Hepatocyte (in vitro differentiated cells): ENCODE measurements around the gene UROC1. TPM values are rescaled to one million over a fixed set of nuclear protein-coding genes. Genes with fewer than 3 reads are reported as not detected.

Experiments used
- DNase-seq: peaks from one replicate; pipeline ENCODE4 v3.0.0-alpha.2; 2016; ENCODE audit warnings: low spot score
- H2AFZ ChIP-seq: fragments of 200-600 bp; sonication (generic); 2 replicates; pipeline ENCODE4 v1.6.0; 2016; ENCODE audit warnings: antibody characterized with exemption, mild to moderate bottlenecking
- H3K27ac ChIP-seq: fragments of 200-600 bp; sonication (generic); 2 replicates; pipeline ENCODE4 v1.5.1; 2016; ENCODE audit warnings: mild to moderate bottlenecking
- H3K27me3 ChIP-seq: fragments of 200-600 bp; sonication (generic); 2 replicates; pipeline ENCODE4 v1.6.1; 2016
- H3K36me3 ChIP-seq: fragments of 200-600 bp; sonication (generic); replicated peaks from 2 replicates; pipeline ENCODE4 v1.5.1; 2016; ENCODE audit warnings: low read depth; ENCODE audit not compliant: insufficient read depth
- H3K4me1 ChIP-seq: fragments of 200-600 bp; sonication (generic); 2 replicates; pipeline ENCODE4 v1.5.1; 2016; ENCODE audit warnings: mild to moderate bottlenecking, moderate library complexity; ENCODE audit not compliant: insufficient read depth
- H3K4me2 ChIP-seq: fragments of 200-600 bp; sonication (generic); 2 replicates; pipeline ENCODE4 v1.6.0; 2016
- H3K4me3 ChIP-seq: fragments of 200-600 bp; sonication (generic); 2 replicates; pipeline ENCODE4 v1.5.1; 2016; ENCODE audit warnings: mild to moderate bottlenecking
- H3K79me2 ChIP-seq: fragments of 200-600 bp; sonication (generic); 2 replicates; pipeline ENCODE4 v1.6.0; 2017; ENCODE audit warnings: mild to moderate bottlenecking
- H3K9me2 ChIP-seq: fragments of 200-600 bp; sonication (generic); replicated peaks from 2 replicates; pipeline ENCODE4 v1.6.0; 2017; ENCODE audit warnings: mild to moderate bottlenecking; ENCODE audit not compliant: insufficient read depth
- H3K9me3 ChIP-seq: fragments of 200-600 bp; sonication (generic); 2 replicates; pipeline ENCODE4 v1.5.1; 2016; ENCODE audit warnings: low read depth, mild to moderate bottlenecking
- H4K20me1 ChIP-seq: fragments of 200-600 bp; sonication (generic); 2 replicates; pipeline ENCODE4 v1.6.0; 2016; ENCODE audit warnings: mild to moderate bottlenecking; ENCODE audit not compliant: insufficient read depth, poor library complexity, severe bottlenecking
- CTCF ChIP-seq: fragments of 200-600 bp; sonication (generic); IDR thresholded peaks from 2 replicates; pipeline ENCODE4 v1.5.1; 2016; ENCODE audit warnings: antibody characterized with exemption, mild to moderate bottlenecking; ENCODE audit not compliant: poor library complexity
- EZH2 ChIP-seq: fragments of 200-600 bp; sonication (generic); IDR thresholded peaks from 2 replicates; pipeline ENCODE4 v1.6.1; 2016; ENCODE audit warnings: antibody characterized with exemption, mild to moderate bottlenecking, borderline replicate concordance
- EZH2phosphoT487 ChIP-seq: fragments of 200-600 bp; sonication (generic); IDR thresholded peaks from one replicate; pipeline ENCODE4 v1.6.1; 2018; ENCODE audit warnings: antibody characterized with exemption, mild to moderate bottlenecking, low read depth, moderate library complexity; ENCODE audit not compliant: unreplicated experiment, severe bottlenecking
- WGBS: methylation state at CpG from one replicate; pipeline ENCODE4 v1.1.6; 2016; ENCODE audit warnings: low lambda C conversion rate; ENCODE audit errors: missing lambda C conversion rate; 5-methylcytosine and 5-hydroxymethylcytosine counted together
- polyA plus RNA-seq: library from polyadenylated mRNA; unstranded; fragments of >200 nt; fragmentation: Nextera tagmentation; extraction: Ambion mirVana; gene quantifications from 2 replicates; pipeline ENCODE4 v1.2.1, GENCODE V29; 2016
- total RNA-seq: library from RNA; depleted of rRNA; stranded (reverse); fragments of >200 nt; gene quantifications from 2 replicates; pipeline ENCODE4 v1.2.3, GENCODE V29; 2014

The UROC1 gene
- total and polyA plus RNA-seq, 2 experiments from 2014 or later, result 2.3 to 4.2 TPM

GRCh38 chr3:126507886-126508285 lies 9.7 kb downstream of the UROC1 start:
- H3K9me3 ChIP-seq, result no peaks in the 10 kb centered on the region
- DNase-seq, result no peak
- no peaks in the 10 kb centered on the region for H4K20me1 ChIP-seq
- no peak overlapping the region for H2AFZ ChIP-seq
- no peaks in the 10 kb centered on the region for H3K9me2 ChIP-seq
- no peak for TF ChIP-seq EZH2
- no peak for TF ChIP-seq CTCF
- no peak for TF ChIP-seq EZH2phosphoT487
- H3K4me2 ChIP-seq, result no peak overlapping the region
- H3K27ac ChIP-seq, result no peak overlapping the region
- no peaks in the 10 kb centered on the region for H3K4me1 ChIP-seq
- H3K4me3 ChIP-seq, result no peak overlapping the region
- WGBS, result 90% methylated on average over 9 of the region's 9 CpGs
- H3K27me3 ChIP-seq, result no peaks in the 10 kb centered on the region
- no peaks in the 10 kb centered on the region for H3K36me3 ChIP-seq
- no peaks in the 10 kb centered on the region for H3K79me2 ChIP-seq

- Histone ChIP-seq H3K27me3 (no peaks in the 10 kb centered on the region), H3K4me3 (no peak overlapping the region), H3K27ac (no peak overlapping the region), H4K20me1 (no peaks in the 10 kb centered on the region), H3K9me2 (no peaks in the 10 kb centered on the region), H3K4me1 (no peaks in the 10 kb centered on the region), H3K79me2 (no peaks in the 10 kb centered on the region), H3K4me2 (no peak overlapping the region), H3K9me3 (no peaks in the 10 kb centered on the region), H3K36me3 (no peaks in the 10 kb centered on the region), H2AFZ (no peak overlapping the region)
- 97% methylated on average over 10 of the region's 10 CpGs for WGBS
- DNase-seq, result no peak
- TF ChIP-seq CTCF (no peak), EZH2 (no peak), EZH2phosphoT487 (no peak)
These were observed 13.9 kb downstream of the UROC1 start for GRCh38 chr3:126503701-126504100.

GRCh38 chr3:126502656-126503055 lies 14.9 kb downstream of the UROC1 start:
- H3K4me1 ChIP-seq, result no peaks in the 10 kb centered on the region
- no peaks in the 10 kb centered on the region for H3K79me2 ChIP-seq
- H2AFZ ChIP-seq, result no peak overlapping the region
- no peaks in the 10 kb centered on the region for H3K36me3 ChIP-seq
- H3K27me3 ChIP-seq, result no peaks in the 10 kb centered on the region
- no peak for DNase-seq
- no peaks in the 10 kb centered on the region for H3K9me2 ChIP-seq
- no peak overlapping the region for H3K4me2 ChIP-seq
- H4K20me1 ChIP-seq, result no peaks in the 10 kb centered on the region
- H3K27ac ChIP-seq, result no peak overlapping the region
- 92% methylated on average over 1 of the region's 1 CpG for WGBS
- no peak for TF ChIP-seq EZH2phosphoT487
- no peak for TF ChIP-seq EZH2
- no peak for TF ChIP-seq CTCF
- H3K9me3 ChIP-seq, result no peaks in the 10 kb centered on the region
- no peak overlapping the region for H3K4me3 ChIP-seq

GRCh38 chr3:126501736-126502135 lies 15.8 kb downstream of the UROC1 start:
- H3K9me2 ChIP-seq, result no peaks in the 10 kb centered on the region
- no peak overlapping the region for H2AFZ ChIP-seq
- WGBS, result 65% methylated on average over 7 of the region's 7 CpGs
- TF ChIP-seq EZH2phosphoT487 (no peak), CTCF (no peak), EZH2 (no peak)
- no peaks in the 10 kb centered on the region for H3K27me3 ChIP-seq
- no peaks in the 10 kb centered on the region for H4K20me1 ChIP-seq
- no peaks in the 10 kb centered on the region for H3K4me1 ChIP-seq
- no peak for DNase-seq
- H3K27ac ChIP-seq, result no peak overlapping the region
- no peaks in the 10 kb centered on the region for H3K79me2 ChIP-seq
- H3K4me3 ChIP-seq, result no peak overlapping the region
- no peak overlapping the region for H3K4me2 ChIP-seq
- no peaks in the 10 kb centered on the region for H3K9me3 ChIP-seq
- H3K36me3 ChIP-seq, result no peaks in the 10 kb centered on the region
